Nephron progenitor cell (in vitro differentiated cells): Measurements from ENCODE around the gene GRID2.

Experiments
- DNase-seq: peaks from one replicate; pipeline ENCODE4 v3.0.0; 2021
- H3K27ac Mint-ChIP-seq: 2 replicates; pipeline ENCODE4 v1.8.0; 2021; ENCODE audit warnings: mild to moderate bottlenecking, moderate library complexity, mixed read lengths
- H3K27me3 Mint-ChIP-seq: 2 replicates; pipeline ENCODE4 v1.8.0; 2021; ENCODE audit warnings: mild to moderate bottlenecking, low read depth, mixed read lengths; ENCODE audit not compliant: poor library complexity
- H3K36me3 Mint-ChIP-seq: 2 replicates; pipeline ENCODE4 v1.8.0; 2021; ENCODE audit warnings: low read depth, mixed read lengths
- H3K4me1 Mint-ChIP-seq: 2 replicates; pipeline ENCODE4 v1.8.0; 2021; ENCODE audit warnings: mixed read lengths
- H3K4me3 Mint-ChIP-seq: 2 replicates; pipeline ENCODE4 v1.8.0; 2021; ENCODE audit warnings: mild to moderate bottlenecking, moderate library complexity, mixed read lengths
- H3K9me3 Mint-ChIP-seq: 2 replicates; pipeline ENCODE4 v1.8.0; 2021; ENCODE audit warnings: mild to moderate bottlenecking, moderate library complexity, mixed read lengths
- CTCF ChIP-seq: fragments of 200-600 bp; sonication (generic); IDR thresholded peaks from 2 replicates; pipeline ENCODE4 v1.5.0; 2021; ENCODE audit warnings: antibody characterized with exemption

Gene GRID2

GRCh38 chr4:93016350-93016749 lies 712.6 kb downstream of the GRID2 start:
- no peak for TF ChIP-seq CTCF
- DNase-seq = no peak
- no peak overlapping the region for H3K27ac Mint-ChIP-seq
- no peak overlapping the region for H3K4me3 Mint-ChIP-seq
- H3K36me3 Mint-ChIP-seq = no peaks in the 10 kb centered on the region
- no peaks in the 10 kb centered on the region for H3K27me3 Mint-ChIP-seq
- no peaks in the 10 kb centered on the region for H3K9me3 Mint-ChIP-seq
- no peaks in the 10 kb centered on the region for H3K4me1 Mint-ChIP-seq

- no peak for TF ChIP-seq CTCF
- no peaks in the 10 kb centered on the region for H3K4me1 Mint-ChIP-seq
- H3K9me3 Mint-ChIP-seq = no peaks in the 10 kb centered on the region
- H3K27ac Mint-ChIP-seq = no peak overlapping the region
- no peaks in the 10 kb centered on the region for H3K27me3 Mint-ChIP-seq
- H3K4me3 Mint-ChIP-seq = no peak overlapping the region
- no peaks in the 10 kb centered on the region for H3K36me3 Mint-ChIP-seq
- no peak for DNase-seq
These were observed 714.5 kb downstream of the GRID2 start for GRCh38 chr4:93018243-93018642.

- no peak for TF ChIP-seq CTCF
- H3K4me1 Mint-ChIP-seq = no peaks in the 10 kb centered on the region
- H3K9me3 Mint-ChIP-seq = no peaks in the 10 kb centered on the region
- no peaks in the 10 kb centered on the region for H3K27me3 Mint-ChIP-seq
- no peaks in the 10 kb centered on the region for H3K36me3 Mint-ChIP-seq
- H3K4me3 Mint-ChIP-seq = no peak overlapping the region
- no peak overlapping the region for H3K27ac Mint-ChIP-seq
- DNase-seq = no peak
These were observed 715.0 kb downstream of the GRID2 start for GRCh38 chr4:93018806-93019205.

GRCh38 chr4:93029769-93030168 lies 726.0 kb downstream of the GRID2 start:
- Mint-ChIP-seq H3K4me1 (no peaks in the 10 kb centered on the region), H3K27me3 (no peaks in the 10 kb centered on the region), H3K4me3 (no peak overlapping the region), H3K27ac (no peak overlapping the region), H3K36me3 (no peaks in the 10 kb centered on the region), H3K9me3 (no peaks in the 10 kb centered on the region)
- no peak for TF ChIP-seq CTCF
- no peak for DNase-seq

- no peaks in the 10 kb centered on the region for H3K36me3 Mint-ChIP-seq
- no peak overlapping the region for H3K4me3 Mint-ChIP-seq
- TF ChIP-seq CTCF = no peak
- H3K4me1 Mint-ChIP-seq = no peaks in the 10 kb centered on the region
- H3K27me3 Mint-ChIP-seq = no peaks in the 10 kb centered on the region
- no peak for DNase-seq
- H3K9me3 Mint-ChIP-seq = no peaks in the 10 kb centered on the region
- no peak overlapping the region for H3K27ac Mint-ChIP-seq
These were observed 726.9 kb downstream of the GRID2 start for GRCh38 chr4:93030670-93031069.

- H3K36me3 Mint-ChIP-seq = no peaks in the 10 kb centered on the region
- H3K4me1 Mint-ChIP-seq = no peaks in the 10 kb centered on the region
- TF ChIP-seq CTCF = no peak
- no peaks in the 10 kb centered on the region for H3K27me3 Mint-ChIP-seq
- H3K4me3 Mint-ChIP-seq = no peak overlapping the region
- no peak for DNase-seq
- H3K9me3 Mint-ChIP-seq = no peaks in the 10 kb centered on the region
- no peak overlapping the region for H3K27ac Mint-ChIP-seq
These were observed 727.8 kb downstream of the GRID2 start for GRCh38 chr4:93031431-93032098.
